Neuronal stem cell (in vitro differentiated cells): ENCODE results near the gene UBR3.

Source experiments
- DNase-seq: peaks from one replicate; pipeline ENCODE4 v3.0.0-alpha.2; 2013; ENCODE audit warnings: low spot score
- H2AFZ ChIP-seq: one replicate; pipeline ENCODE4 v1.6.1; 2013; ENCODE audit warnings: mild to moderate bottlenecking, low read length, inconsistent platforms
- H2AK5ac ChIP-seq: 2 replicates; pipeline ENCODE4 v1.6.1; 2013; ENCODE audit warnings: low read depth, mild to moderate bottlenecking, inconsistent platforms, low read length, moderate library complexity, mixed read lengths
- H2BK120ac ChIP-seq: 2 replicates; pipeline ENCODE4 v1.6.1; 2013; ENCODE audit warnings: low read depth, mild to moderate bottlenecking, inconsistent platforms, low read length, moderate library complexity, mixed read lengths
- H2BK12ac ChIP-seq: one replicate; pipeline ENCODE4 v1.6.1; 2013; ENCODE audit warnings: low read length, inconsistent platforms
- H2BK15ac ChIP-seq: 2 replicates; pipeline ENCODE4 v1.6.1; 2013; ENCODE audit warnings: mild to moderate bottlenecking, low read length, inconsistent platforms, mixed read lengths
- H2BK5ac ChIP-seq: one replicate; pipeline ENCODE4 v1.6.1; 2013; ENCODE audit warnings: inconsistent platforms, mild to moderate bottlenecking, low read length, moderate library complexity
- H3K14ac ChIP-seq: one replicate; pipeline ENCODE4 v1.6.1; 2013; ENCODE audit warnings: low read length, inconsistent platforms
- H3K18ac ChIP-seq: 2 replicates; pipeline ENCODE4 v1.6.1; 2013; ENCODE audit warnings: low read length, inconsistent platforms
- H3K23ac ChIP-seq: 2 replicates; pipeline ENCODE4 v1.6.1; 2013; ENCODE audit warnings: low read depth, mild to moderate bottlenecking, mixed read lengths, low read length, inconsistent platforms; ENCODE audit not compliant: poor library complexity
- H3K27ac ChIP-seq: replicated peaks from 3 replicates; pipeline ENCODE4 v1.5.1; 2013; ENCODE audit warnings: low read length, inconsistent platforms
- H3K27me3 ChIP-seq, 3 experiments: 2 replicates each; pipeline ENCODE4 v1.6.1; 2013; ENCODE audit warnings: low read length in 3 of 3, mild to moderate bottlenecking in 2 of 3, inconsistent platforms in 1 of 3, low read depth in 1 of 3, mixed read lengths in 1 of 3, moderate library complexity in 1 of 3; ENCODE audit not compliant: control insufficient read depth in 3 of 3, insufficient read depth in 3 of 3
- H3K36me3 ChIP-seq, 2 donors: replicated peaks in 1 of 2; 2 replicates each; pipeline ENCODE4 v1.6.1; 2013; ENCODE audit warnings: low read length in 2 of 2; ENCODE audit not compliant: control insufficient read depth in 2 of 2, insufficient read depth in 2 of 2
- H3K4ac ChIP-seq: 2 replicates; pipeline ENCODE4 v1.6.1; 2013; ENCODE audit warnings: inconsistent platforms, mild to moderate bottlenecking, low read length, moderate library complexity
- H3K4me1 ChIP-seq, 2 donors: 1 replicate in 1 of 2; 2 replicates in 1 of 2; pipeline ENCODE4 v1.6.1; 2013; ENCODE audit warnings: low read length in 2 of 2, low read depth in 1 of 2; ENCODE audit not compliant: control insufficient read depth in 2 of 2, insufficient read depth in 1 of 2
- H3K4me2 ChIP-seq: one replicate; pipeline ENCODE4 v1.6.1; 2013; ENCODE audit warnings: mild to moderate bottlenecking, low read length, inconsistent platforms; ENCODE audit not compliant: insufficient read depth, poor library complexity, severe bottlenecking
- H3K4me3 ChIP-seq, 2 donors: 2 replicates each; pipeline ENCODE4 v1.5.1; 2013; ENCODE audit warnings: low read length in 2 of 2, mild to moderate bottlenecking in 2 of 2, inconsistent platforms in 1 of 2, moderate library complexity in 1 of 2
- H3K79me1 ChIP-seq: one replicate; pipeline ENCODE4 v1.6.1; 2013; ENCODE audit warnings: low read depth, mild to moderate bottlenecking, inconsistent platforms, low read length, moderate library complexity
- H3K9ac ChIP-seq: one replicate; pipeline ENCODE4 v1.6.1; 2013; ENCODE audit warnings: mild to moderate bottlenecking, low read depth, low read length, inconsistent platforms; ENCODE audit not compliant: poor library complexity
- H3K9me3 ChIP-seq, 2 donors: replicated peaks in 1 of 2; 2 replicates each; pipeline versions ENCODE3 to v1.6.1; 2013; ENCODE audit warnings: low read length in 2 of 2, mild to moderate bottlenecking in 2 of 2, inconsistent platforms in 1 of 2, low read depth in 1 of 2, mixed read lengths in 1 of 2, moderate library complexity in 1 of 2; ENCODE audit not compliant: control insufficient read depth in 2 of 2, insufficient read depth in 1 of 2
- H4K8ac ChIP-seq: one replicate; pipeline ENCODE4 v1.6.1; 2013; ENCODE audit warnings: low read depth, mild to moderate bottlenecking, inconsistent platforms, low read length, moderate library complexity
- H4K91ac ChIP-seq: one replicate; pipeline ENCODE4 v1.6.1; 2013; ENCODE audit warnings: low read length, low read depth, mild to moderate bottlenecking, inconsistent platforms; ENCODE audit not compliant: poor library complexity
- WGBS, 2 donors: extraction: QIAGEN DNeasy Blood & Tissue Kit; methylation state at CpG; one replicate each; pipeline ENCODE4 v1.1.7; 2013; ENCODE audit warnings: missing lambda C conversion rate in 2 of 2, mixed read lengths in 1 of 2; ENCODE audit not compliant: insufficient read length in 2 of 2, insufficient replicate concordance in 1 of 2; ENCODE audit errors: extremely low coverage in 2 of 2; 5-methylcytosine and 5-hydroxymethylcytosine counted together

The UBR3 gene

GRCh38 chr2:169916623-169917022 lies 89.4 kb downstream of the UBR3 start:
- Histone ChIP-seq H3K27me3 (no peaks in the 10 kb centered on the region), H2BK12ac (no peak overlapping the region), H2AFZ (no peak overlapping the region), H3K36me3 (peaks cover 3 to 24% of the 10 kb centered on the region in 2 donors), H3K4me3 (no peak overlapping the region), H3K4ac (no peak overlapping the region), H2BK5ac (no peak overlapping the region), H4K91ac (no peak overlapping the region), H2AK5ac (no peak overlapping the region), H3K23ac (peak overlapping the region; percentile 44), H2BK15ac (no peak overlapping the region), H3K4me2 (no peak overlapping the region), H4K8ac (no peak overlapping the region), H3K14ac (no peak overlapping the region), H3K27ac (no peak overlapping the region), H3K9ac (no peak overlapping the region), H3K4me1 (peaks cover 0 to 1% of the 10 kb centered on the region in 2 donors), H3K9me3 (no peaks in the 10 kb centered on the region), H2BK120ac (no peak overlapping the region), H3K79me1 (no peaks in the 10 kb centered on the region), H3K18ac (no peak overlapping the region)
- DNase-seq: no peak

GRCh38 chr2:169923977-169924376 lies 96.7 kb downstream of the UBR3 start:
- Histone ChIP-seq H3K9ac (no peak overlapping the region), H3K4ac (no peak overlapping the region), H3K4me1 (no peaks in the 10 kb centered on the region), H3K9me3 (no peaks in the 10 kb centered on the region), H3K27me3 (no peaks in the 10 kb centered on the region), H3K18ac (no peak overlapping the region), H3K4me3 (no peak overlapping the region), H3K14ac (no peak overlapping the region), H2AFZ (no peak overlapping the region), H4K8ac (no peak overlapping the region), H2BK5ac (no peak overlapping the region), H2BK15ac (no peak overlapping the region), H3K27ac (no peak overlapping the region), H3K79me1 (no peaks in the 10 kb centered on the region), H2AK5ac (no peak overlapping the region), H4K91ac (no peak overlapping the region), H3K4me2 (no peak overlapping the region), H2BK120ac (no peak overlapping the region), H3K23ac (no peak overlapping the region), H3K36me3 (peaks cover 0 to 26% of the 10 kb centered on the region in 2 donors), H2BK12ac (no peak overlapping the region)
- DNase-seq: no peak

- Histone ChIP-seq H3K9ac (no peak overlapping the region), H2BK15ac (no peak overlapping the region), H3K23ac (no peak overlapping the region), H3K36me3 (peaks cover 0 to 22% of the 10 kb centered on the region in 2 donors), H3K4ac (no peak overlapping the region), H3K4me3 (no peak overlapping the region), H4K8ac (no peak overlapping the region), H3K4me2 (no peak overlapping the region), H2BK12ac (no peak overlapping the region), H3K9me3 (no peaks in the 10 kb centered on the region), H3K14ac (no peak overlapping the region), H2BK5ac (no peak overlapping the region), H3K79me1 (no peaks in the 10 kb centered on the region), H3K27ac (no peak overlapping the region), H3K4me1 (no peaks in the 10 kb centered on the region), H3K18ac (no peak overlapping the region), H4K91ac (no peak overlapping the region), H2BK120ac (no peak overlapping the region), H2AFZ (no peak overlapping the region), H2AK5ac (no peak overlapping the region), H3K27me3 (no peaks in the 10 kb centered on the region)
- DNase-seq: no peak
- no CpG with 5 or more reads among the region's 2 CpGs for WGBS, 2 donors
These were observed 98.7 kb downstream of the UBR3 start for GRCh38 chr2:169925968-169926367.

GRCh38 chr2:169928463-169928864 lies 101.2 kb downstream of the UBR3 start:
- Histone ChIP-seq H2BK5ac (no peak overlapping the region), H3K27ac (no peak overlapping the region), H3K9ac (no peak overlapping the region), H3K4me1 (no peaks in the 10 kb centered on the region), H3K36me3 (peaks cover 0 to 22% of the 10 kb centered on the region in 2 donors), H2BK15ac (no peak overlapping the region), H2BK120ac (no peak overlapping the region), H3K18ac (no peak overlapping the region), H2AFZ (no peak overlapping the region), H3K23ac (no peak overlapping the region), H3K4ac (no peak overlapping the region), H3K79me1 (no peaks in the 10 kb centered on the region), H3K4me2 (no peak overlapping the region), H2AK5ac (no peak overlapping the region), H4K91ac (no peak overlapping the region), H4K8ac (no peak overlapping the region), H3K27me3 (no peaks in the 10 kb centered on the region), H3K4me3 (no peak overlapping the region), H2BK12ac (no peak overlapping the region), H3K14ac (no peak overlapping the region), H3K9me3 (no peaks in the 10 kb centered on the region)
- DNase-seq: peak; percentile 24
- WGBS, 2 donors: no CpG with 5 or more reads among the region's 1 CpG
